GM12801 (cell line): ENCODE data around the gene CCR6.

Source experiments
- TF ChIP-seq, protein P1 (sequence below): IDR thresholded peaks from one replicate; pipeline ENCODE4 v1.5.1; 2011; ENCODE audit warnings: control low read depth; ENCODE audit not compliant: insufficient read length; ENCODE audit errors: extremely low read depth

Gene CCR6

GRCh38 chr6:167140589-167141474, 17.9 kb downstream of the CCR6 start:
- TF ChIP-seq, protein P1, sequence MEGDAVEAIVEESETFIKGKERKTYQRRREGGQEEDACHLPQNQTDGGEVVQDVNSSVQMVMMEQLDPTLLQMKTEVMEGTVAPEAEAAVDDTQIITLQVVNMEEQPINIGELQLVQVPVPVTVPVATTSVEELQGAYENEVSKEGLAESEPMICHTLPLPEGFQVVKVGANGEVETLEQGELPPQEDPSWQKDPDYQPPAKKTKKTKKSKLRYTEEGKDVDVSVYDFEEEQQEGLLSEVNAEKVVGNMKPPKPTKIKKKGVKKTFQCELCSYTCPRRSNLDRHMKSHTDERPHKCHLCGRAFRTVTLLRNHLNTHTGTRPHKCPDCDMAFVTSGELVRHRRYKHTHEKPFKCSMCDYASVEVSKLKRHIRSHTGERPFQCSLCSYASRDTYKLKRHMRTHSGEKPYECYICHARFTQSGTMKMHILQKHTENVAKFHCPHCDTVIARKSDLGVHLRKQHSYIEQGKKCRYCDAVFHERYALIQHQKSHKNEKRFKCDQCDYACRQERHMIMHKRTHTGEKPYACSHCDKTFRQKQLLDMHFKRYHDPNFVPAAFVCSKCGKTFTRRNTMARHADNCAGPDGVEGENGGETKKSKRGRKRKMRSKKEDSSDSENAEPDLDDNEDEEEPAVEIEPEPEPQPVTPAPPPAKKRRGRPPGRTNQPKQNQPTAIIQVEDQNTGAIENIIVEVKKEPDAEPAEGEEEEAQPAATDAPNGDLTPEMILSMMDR: no peak

DNA sequence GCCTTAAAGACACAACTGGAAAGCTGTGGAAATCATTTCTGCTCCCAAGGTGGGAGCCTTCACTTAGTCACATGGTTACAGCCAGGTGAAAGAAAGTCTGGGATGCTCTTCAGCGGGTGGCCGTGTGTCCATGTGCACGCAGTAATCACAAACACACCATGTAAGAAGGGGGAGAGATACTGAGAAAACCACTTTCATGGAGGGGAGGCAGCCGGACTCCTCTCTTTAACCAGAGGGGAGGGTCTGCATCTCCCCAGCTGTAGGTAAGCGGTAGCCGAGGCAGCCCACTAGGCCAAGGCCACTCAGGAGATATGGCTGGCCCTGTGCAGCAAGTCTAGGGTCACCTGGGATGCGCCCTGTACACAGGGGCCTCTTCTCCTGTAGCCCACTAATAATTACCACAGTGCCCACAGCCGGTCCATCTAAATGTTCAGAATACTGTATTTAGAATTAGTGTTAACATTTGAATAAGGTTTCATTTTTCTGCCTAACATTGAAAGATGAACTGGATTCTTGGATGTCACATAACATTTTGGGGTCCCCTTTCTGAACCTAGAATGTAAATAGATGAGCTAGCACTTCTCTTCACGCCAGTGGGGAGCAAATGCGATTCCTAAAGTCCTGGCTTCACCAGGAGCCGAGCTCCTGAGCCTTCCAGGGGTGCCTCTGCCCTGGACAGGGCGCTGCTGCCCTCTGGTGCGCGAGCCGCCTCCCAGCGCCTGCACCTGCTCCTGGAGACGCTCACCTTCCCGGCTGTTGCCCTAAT, 19.0 kb downstream of the CCR6 start:
- TF ChIP-seq, protein P1: no peak

DNA sequence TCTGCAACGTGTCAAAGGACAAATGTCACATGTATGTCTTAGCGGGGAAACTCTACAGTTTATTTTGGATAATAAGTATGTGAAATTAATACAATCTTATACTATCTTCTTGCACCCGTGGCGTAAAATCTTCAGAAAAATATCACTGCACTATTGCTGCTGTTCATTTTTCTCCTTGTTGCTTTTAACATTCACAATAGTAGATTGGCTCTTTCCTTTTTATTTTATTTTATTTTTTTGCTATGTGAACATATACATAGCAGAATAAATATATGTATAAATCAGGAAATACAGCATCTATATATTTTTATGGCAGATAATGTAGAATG, 19.5 kb downstream of the CCR6 start:
- TF ChIP-seq, protein P1: no peak

DNA sequence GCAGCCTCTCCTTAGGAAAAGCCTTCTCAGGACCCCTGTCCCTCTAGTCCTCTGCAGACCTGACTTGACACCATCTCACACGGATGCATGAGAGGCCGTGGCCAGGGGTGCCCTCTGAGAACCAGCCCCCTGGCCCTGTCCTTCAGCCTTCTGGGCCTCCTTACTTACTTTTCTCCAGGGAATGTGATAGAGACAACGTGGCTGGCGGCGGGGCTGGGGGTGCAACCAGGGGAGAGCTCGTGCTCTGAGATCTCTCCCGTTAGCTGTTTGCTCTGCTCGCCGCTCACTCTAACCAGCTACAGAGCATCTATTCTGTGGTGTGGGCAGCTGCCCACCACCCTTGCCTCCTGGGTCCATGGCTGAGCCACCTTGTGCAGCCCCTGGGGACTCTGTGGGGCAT, 20.1 kb downstream of the CCR6 start:
- TF ChIP-seq, protein P1: no peak

- TF ChIP-seq, protein P1: no peak
These were observed 22.6 kb downstream of the CCR6 start for GRCh38 chr6:167145461-167145860.

DNA sequence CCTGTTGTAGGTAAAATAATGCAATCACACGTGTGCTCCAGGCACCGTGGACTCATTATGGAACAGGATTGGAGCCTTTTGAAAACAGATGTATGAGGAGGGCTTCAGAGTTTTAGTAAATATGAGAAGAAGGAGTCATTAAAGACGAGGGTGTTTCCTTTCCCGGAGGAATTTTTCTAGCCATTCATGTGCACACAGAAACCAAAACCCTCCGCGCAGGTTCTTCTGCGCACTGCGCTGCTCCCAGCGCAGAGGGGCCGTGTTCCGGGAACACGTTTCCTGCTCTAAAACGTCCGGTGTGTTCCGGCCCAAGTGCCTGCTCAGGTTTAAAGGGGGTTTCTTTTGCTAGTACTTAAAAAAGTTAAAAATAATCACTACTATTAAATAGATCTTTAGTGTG, 23.2 kb downstream of the CCR6 start:
- TF ChIP-seq, protein P1: no peak

GRCh38 chr6:167146977-167147376, 24.1 kb downstream of the CCR6 start:
- TF ChIP-seq, protein P1: no peak
